Measurements from ENCODE around the gene SRC. TPM values are rescaled to one million over a fixed set of nuclear protein-coding genes. Genes with fewer than 3 reads are reported as not detected.

Gene SRC
- 22.0 and 32.0 TPM in 2 replicates for total RNA-seq

DNA sequence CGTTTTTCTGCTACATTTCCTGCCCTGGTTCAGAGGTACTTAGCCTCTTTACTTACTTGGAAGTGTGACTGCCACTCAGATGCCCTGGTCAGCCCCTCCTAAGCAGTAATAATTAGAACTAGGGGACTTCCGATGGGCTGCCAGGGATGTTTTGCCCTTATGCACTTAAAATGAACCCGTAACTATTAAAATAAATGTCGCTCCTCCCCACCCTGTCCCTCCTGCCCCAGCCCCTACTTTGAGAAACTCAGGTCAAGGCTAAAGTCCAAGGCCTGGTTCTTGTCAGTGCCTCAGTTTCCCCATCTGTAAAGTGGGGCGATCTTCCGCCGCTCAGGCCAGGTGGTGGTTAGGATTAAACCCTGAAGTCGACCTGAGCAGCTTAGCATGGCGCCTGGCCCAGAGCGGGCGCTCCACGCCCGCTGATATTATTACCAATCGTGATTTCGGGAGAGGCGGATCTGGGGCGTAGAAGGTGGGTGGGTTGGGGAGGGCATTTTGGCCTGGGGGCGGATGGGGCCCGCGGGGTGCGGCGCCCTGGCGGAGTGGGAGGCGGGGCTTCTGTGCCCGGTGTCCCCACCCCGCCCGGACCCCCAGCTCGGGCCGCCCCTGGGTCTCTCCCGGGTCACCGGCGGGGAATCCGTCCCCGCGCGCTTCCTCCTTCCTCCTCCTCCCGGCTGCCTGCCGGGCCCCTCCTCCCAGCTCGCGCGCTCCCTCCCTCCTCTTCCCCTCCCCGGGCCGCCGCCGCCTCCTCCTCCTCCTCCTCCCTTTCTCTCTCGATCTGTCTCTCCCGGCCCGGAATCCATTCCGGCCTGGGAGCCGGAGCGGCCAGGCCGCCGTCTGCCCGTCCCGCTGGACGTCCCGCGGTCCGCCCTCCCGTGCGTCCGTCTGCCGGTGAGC lies at the start of gene SRC:
SRC (plus strand) TSS at position 802 of the 897 bp plus-strand sequence. CDS start 38,014 bp downstream, outside the sequence.

Other genes starting within 250 kb of the SRC start
- gene RPN2, start 166.8 kb upstream of the SRC start, total RNA-seq: 201 and 216 TPM in 2 replicates
- gene MROH8, start 166.6 kb upstream of the SRC start, total RNA-seq: under 0.01 and 0.43 TPM in 2 replicates
- gene GHRH, start 84.3 kb upstream of the SRC start, total RNA-seq: not detected in 2 replicates
- 15.7 and 20.2 TPM in 2 replicates for gene MANBAL, start 56.5 kb upstream of the SRC start, total RNA-seq
- gene NNAT, start 175.1 kb downstream of the SRC start, total RNA-seq: not detected in 2 replicates
- 48.0 and 79.7 TPM in 2 replicates for gene BLCAP, start 181.7 kb downstream of the SRC start, total RNA-seq

Data from tracheal epithelial cell (primary cell).